WERI-Rb-1 (cell line): ENCODE measurements around the gene CDYL.

ENCODE experiments used
- DNase-seq: peaks from one replicate; pipeline ENCODE4 v3.0.0-alpha.2; 2020
- H3K27ac ChIP-seq: fragments of 250-450 bp; sonication (Bioruptor Pico); 2 replicates; pipeline ENCODE4 v1.5.1; 2020; ENCODE audit warnings: mild to moderate bottlenecking, moderate library complexity
- H3K27me3 ChIP-seq: fragments of 250-450 bp; sonication (Bioruptor Pico); 2 replicates; pipeline ENCODE4 v1.5.1; 2021; ENCODE audit warnings: mild to moderate bottlenecking, low read depth, moderate library complexity; ENCODE audit not compliant: insufficient read depth, severe bottlenecking
- H3K36me3 ChIP-seq: fragments of 250-450 bp; sonication (Bioruptor Pico); 2 replicates; pipeline ENCODE4 v1.5.1; 2020; ENCODE audit warnings: mild to moderate bottlenecking, moderate library complexity
- H3K4me3 ChIP-seq: 2 replicates; pipeline ENCODE4 v1.5.1; 2011; ENCODE audit warnings: low read depth, mild to moderate bottlenecking, control low read depth, low read length
- H3K9me3 ChIP-seq: fragments of 250-450 bp; sonication (Bioruptor Pico); 2 replicates; pipeline ENCODE4 v1.5.1; 2021; ENCODE audit warnings: mild to moderate bottlenecking, moderate library complexity; ENCODE audit not compliant: severe bottlenecking
- CTCF ChIP-seq: IDR thresholded peaks from 2 replicates; pipeline ENCODE4 v1.5.1; 2011; ENCODE audit warnings: low read depth, mild to moderate bottlenecking, control low read depth, inconsistent platforms, low read length

Gene CDYL

GRCh38 chr6:4743926-4744325, 32.3 kb upstream of the CDYL start:
- DNase-seq: no peak
- Histone ChIP-seq H3K4me3 (no peak overlapping the region), H3K27me3 (peaks cover 37% of the 10 kb centered on the region), H3K27ac (no peak overlapping the region), H3K36me3 (no peaks in the 10 kb centered on the region), H3K9me3 (no peaks in the 10 kb centered on the region)
- no peak for TF ChIP-seq CTCF

GRCh38 chr6:4747588-4747987, 28.6 kb upstream of the CDYL start:
- no peak for TF ChIP-seq CTCF
- H3K36me3 ChIP-seq: no peaks in the 10 kb centered on the region
- no peak for DNase-seq
- H3K9me3 ChIP-seq: no peaks in the 10 kb centered on the region
- no peak overlapping the region for H3K27ac ChIP-seq
- H3K27me3 ChIP-seq: peaks cover 30% of the 10 kb centered on the region
- H3K4me3 ChIP-seq: no peak overlapping the region

- H3K27ac ChIP-seq: no peak overlapping the region
- no peaks in the 10 kb centered on the region for H3K36me3 ChIP-seq
- no peak overlapping the region for H3K4me3 ChIP-seq
- no peak for DNase-seq
- H3K27me3 ChIP-seq: peaks cover 19% of the 10 kb centered on the region
- no peaks in the 10 kb centered on the region for H3K9me3 ChIP-seq
- TF ChIP-seq CTCF: no peak
These were observed 24.3 kb upstream of the CDYL start for GRCh38 chr6:4751823-4752464.

GRCh38 chr6:4756247-4756646, 20.0 kb upstream of the CDYL start:
- no peak overlapping the region for H3K27ac ChIP-seq
- H3K27me3 ChIP-seq: peaks cover 14% of the 10 kb centered on the region
- no peak overlapping the region for H3K4me3 ChIP-seq
- no peaks in the 10 kb centered on the region for H3K36me3 ChIP-seq
- no peak for DNase-seq
- TF ChIP-seq CTCF: no peak
- H3K9me3 ChIP-seq: no peaks in the 10 kb centered on the region

GRCh38 chr6:4759997-4760396, 16.2 kb upstream of the CDYL start:
- Histone ChIP-seq H3K4me3 (no peak overlapping the region), H3K9me3 (peaks cover 24% of the 10 kb centered on the region), H3K27me3 (peaks cover 9% of the 10 kb centered on the region), H3K36me3 (no peaks in the 10 kb centered on the region), H3K27ac (no peak overlapping the region)
- TF ChIP-seq CTCF: no peak
- DNase-seq: no peak

- no peaks in the 10 kb centered on the region for H3K36me3 ChIP-seq
- peaks cover 9% of the 10 kb centered on the region for H3K27me3 ChIP-seq
- no peak overlapping the region for H3K4me3 ChIP-seq
- no peak overlapping the region for H3K27ac ChIP-seq
- DNase-seq: no peak
- TF ChIP-seq CTCF: no peak
- peaks cover 24% of the 10 kb centered on the region for H3K9me3 ChIP-seq
These were observed 15.4 kb upstream of the CDYL start for GRCh38 chr6:4760773-4761172.
